WTC11 (cell line): ENCODE measurements around the gene UPF3A. TPM values are rescaled to one million over a fixed set of nuclear protein-coding genes. Genes with fewer than 3 reads are reported as not detected.

Experiments
- ATAC-seq: fragments of 200-7000 bp; cut with Tn5 transposase; 2 replicates; pipeline ENCODE4 v1.10.0; 2021; ENCODE audit warnings: mild to moderate bottlenecking, moderate library complexity
- CTCF ChIA-PET: fragments of 300-600 bp; sonication (Branson Sonifier 250); formaldehyde crosslinking; loops from one replicate; lab custom pipeline; 2021; ENCODE audit warnings: antibody characterized with exemption; lab: Charles Lee
- POLR2A ChIA-PET: fragments of 350-600 bp; sonication (Branson Sonifier 250); formaldehyde crosslinking; loops from one replicate; lab custom pipeline; 2021; ENCODE audit warnings: antibody characterized with exemption; lab: Charles Lee
- DNase-seq: peaks from one replicate; pipeline ENCODE4 v3.0.0; 2021; ENCODE audit warnings: low spot score
- H3K27ac Mint-ChIP-seq: 2 replicates; pipeline ENCODE4 v1.8.0; 2021; ENCODE audit warnings: mixed read lengths
- H3K27me3 Mint-ChIP-seq: 2 replicates; pipeline ENCODE4 v1.8.0; 2021; ENCODE audit warnings: low read depth, mild to moderate bottlenecking, moderate library complexity, mixed read lengths
- H3K36me3 Mint-ChIP-seq: 2 replicates; pipeline ENCODE4 v1.8.0; 2021; ENCODE audit warnings: mixed read lengths
- H3K4me1 Mint-ChIP-seq: 2 replicates; pipeline ENCODE4 v1.8.0; 2022; ENCODE audit warnings: mixed read lengths
- H3K4me3 Mint-ChIP-seq: 2 replicates; pipeline ENCODE4 v1.8.0; 2021; ENCODE audit warnings: mild to moderate bottlenecking, moderate library complexity, mixed read lengths
- H3K9me3 Mint-ChIP-seq: 2 replicates; pipeline ENCODE4 v1.8.0; 2021; ENCODE audit warnings: mixed read lengths
- ATF1 ChIP-seq: sonication (generic); formaldehyde crosslinking; IDR thresholded peaks from 2 replicates; pipeline ENCODE4 v1.8.1; 2023; ENCODE audit warnings: mild to moderate bottlenecking, moderate library complexity, missing genetic modification reagents
- ELF4 ChIP-seq: sonication (generic); formaldehyde crosslinking; IDR thresholded peaks from 2 replicates; pipeline ENCODE4 v1.8.1; 2022; ENCODE audit warnings: low read depth, mild to moderate bottlenecking, moderate library complexity, missing genetic modification reagents
- ESRRA ChIP-seq: sonication (generic); formaldehyde crosslinking; IDR thresholded peaks from 2 replicates; pipeline ENCODE4 v1.8.1; 2022; ENCODE audit warnings: mild to moderate bottlenecking, missing genetic modification reagents, borderline replicate concordance
- GRHL2 ChIP-seq: fragments of 250-450 bp; sonication (Bioruptor Pico); IDR thresholded peaks from 2 replicates; pipeline ENCODE4 v1.8.0; 2022; ENCODE audit warnings: mild to moderate bottlenecking, moderate library complexity; ENCODE audit not compliant: insufficient replicate concordance, severe bottlenecking
- GTF2I ChIP-seq: fragments of 250-450 bp; sonication (Bioruptor Pico); conservative IDR thresholded peaks from 2 replicates; pipeline ENCODE4 v1.4.0; 2021; ENCODE audit warnings: mild to moderate bottlenecking
- HMGA2 ChIP-seq: fragments of 250-450 bp; sonication (Bioruptor Pico); IDR thresholded peaks from 2 replicates; pipeline ENCODE4 v1.4.0; 2021; ENCODE audit warnings: mild to moderate bottlenecking, moderate library complexity
- MXD4 ChIP-seq: fragments of 250-450 bp; sonication (Bioruptor Pico); IDR thresholded peaks from 2 replicates; pipeline ENCODE4 v1.8.0; 2021; ENCODE audit warnings: mild to moderate bottlenecking, moderate library complexity, borderline replicate concordance
- MYBL2 ChIP-seq: sonication (generic); formaldehyde crosslinking; IDR thresholded peaks from 2 replicates; pipeline ENCODE4 v1.8.1; 2023; ENCODE audit warnings: mild to moderate bottlenecking, moderate library complexity, missing genetic modification reagents
- NR2C2 ChIP-seq: sonication (generic); formaldehyde crosslinking; IDR thresholded peaks from 2 replicates; pipeline ENCODE4 v1.8.0; 2022; ENCODE audit warnings: mild to moderate bottlenecking, missing genetic modification reagents
- PRDM15 ChIP-seq: sonication (generic); formaldehyde crosslinking; IDR thresholded peaks from 2 replicates; pipeline ENCODE4 v1.8.0; 2022; ENCODE audit warnings: missing genetic modification reagents
- RORB ChIP-seq: fragments of 250-450 bp; sonication (Bioruptor Pico); IDR thresholded peaks from 2 replicates; pipeline ENCODE4 v1.9.0; 2021; ENCODE audit warnings: mild to moderate bottlenecking
- SMAD4 ChIP-seq: sonication (generic); formaldehyde crosslinking; IDR thresholded peaks from 2 replicates; pipeline ENCODE4 v1.8.0; 2022; ENCODE audit warnings: mild to moderate bottlenecking, missing genetic modification reagents
- STAT6 ChIP-seq: sonication (generic); formaldehyde crosslinking; conservative IDR thresholded peaks from 2 replicates; pipeline ENCODE4 v1.8.1; 2023; ENCODE audit warnings: mild to moderate bottlenecking, low read depth, missing genetic modification reagents, moderate library complexity
- TCF7 ChIP-seq: sonication (generic); formaldehyde crosslinking; IDR thresholded peaks from 2 replicates; pipeline ENCODE4 v1.8.0; 2022; ENCODE audit warnings: mild to moderate bottlenecking, low read depth, missing genetic modification reagents, moderate library complexity
- TEAD1 ChIP-seq: sonication (generic); formaldehyde crosslinking; IDR thresholded peaks from 2 replicates; pipeline ENCODE4 v1.8.0; 2022; ENCODE audit warnings: mild to moderate bottlenecking, missing genetic modification reagents
- TP53 ChIP-seq: sonication (generic); formaldehyde crosslinking; IDR thresholded peaks from 2 replicates; pipeline ENCODE4 v1.8.1; 2023; ENCODE audit warnings: mild to moderate bottlenecking, missing genetic modification reagents
- ZBTB21 ChIP-seq: sonication (generic); formaldehyde crosslinking; IDR thresholded peaks from 2 replicates; pipeline ENCODE4 v1.8.1; 2023; ENCODE audit warnings: mild to moderate bottlenecking, missing genetic modification reagents, borderline replicate concordance
- ZNF317 ChIP-seq: sonication (generic); formaldehyde crosslinking; IDR thresholded peaks from 2 replicates; pipeline ENCODE4 v1.8.1; 2023; ENCODE audit warnings: low read depth, mild to moderate bottlenecking, moderate library complexity, missing genetic modification reagents, borderline replicate concordance
- ZNF416 ChIP-seq: fragments of 250-450 bp; sonication (Bioruptor Pico); IDR thresholded peaks from 2 replicates; pipeline ENCODE4 v1.9.0; 2021; ENCODE audit warnings: mild to moderate bottlenecking, inconsistent platforms
- ZNF512 ChIP-seq: sonication (generic); formaldehyde crosslinking; IDR thresholded peaks from 2 replicates; pipeline ENCODE4 v1.8.1; 2022; ENCODE audit warnings: missing genetic modification reagents, borderline replicate concordance
- ZNF671 ChIP-seq: fragments of 250-450 bp; sonication (Bioruptor Pico); IDR thresholded peaks from 2 replicates; pipeline ENCODE4 v1.8.0; 2021; ENCODE audit warnings: mild to moderate bottlenecking
- total RNA-seq: library from RNA; stranded (reverse); gene quantifications from 3 replicates; pipeline ENCODE4 v1.2.3, GENCODE V29; 2021
- TF ChIP-seq, protein P1 (sequence below): sonication (generic); formaldehyde crosslinking; IDR thresholded peaks from 2 replicates; pipeline ENCODE4 v1.8.0; 2023; ENCODE audit warnings: missing genetic modification reagents
- TF ChIP-seq, protein P2 (sequence below): sonication (generic); formaldehyde crosslinking; conservative IDR thresholded peaks from 2 replicates; pipeline ENCODE4 v1.8.1; 2022; ENCODE audit warnings: mild to moderate bottlenecking, missing genetic modification reagents

The UPF3A gene
- total RNA-seq, 1 experiment from 2014 or later = 71.9 TPM

GRCh38 chr13:114325729-114326128, 44.3 kb downstream of the UPF3A start:
- Mint-ChIP-seq H3K27ac (no peak overlapping the region), H3K27me3 (no peaks in the 10 kb centered on the region), H3K4me3 (no peak overlapping the region), H3K4me1 (peaks cover 8% of the 10 kb centered on the region), H3K9me3 (no peaks in the 10 kb centered on the region), H3K36me3 (peaks cover 57% of the 10 kb centered on the region)
- TF ChIP-seq ATF1 (CRISPR knock-in tag) (no peak), TP53 (no peak), ESRRA (CRISPR knock-in tag) (no peak), ZNF317 (CRISPR knock-in tag) (no peak), ZNF671 (CRISPR knock-in tag) (no peak), GTF2I (no peak)
- TF ChIP-seq, protein P1, sequence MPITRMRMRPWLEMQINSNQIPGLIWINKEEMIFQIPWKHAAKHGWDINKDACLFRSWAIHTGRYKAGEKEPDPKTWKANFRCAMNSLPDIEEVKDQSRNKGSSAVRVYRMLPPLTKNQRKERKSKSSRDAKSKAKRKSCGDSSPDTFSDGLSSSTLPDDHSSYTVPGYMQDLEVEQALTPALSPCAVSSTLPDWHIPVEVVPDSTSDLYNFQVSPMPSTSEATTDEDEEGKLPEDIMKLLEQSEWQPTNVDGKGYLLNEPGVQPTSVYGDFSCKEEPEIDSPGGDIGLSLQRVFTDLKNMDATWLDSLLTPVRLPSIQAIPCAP = no peak
- no peak for ATAC-seq
- no peak for DNase-seq
- ChIA-PET POLR2A (no interaction called here), CTCF (no interaction called here)

- CTCF ChIA-PET = interaction anchor here (1.1 kb wide), 1 partner anchor 13 kb away, joined by 6 read pairs; no protein-coding TSS in a partner anchor
- Mint-ChIP-seq H3K9me3 (no peaks in the 10 kb centered on the region), H3K4me3 (no peak overlapping the region), H3K27ac (peak overlapping the region; percentile 83; the same call in 1 of the 2 replicates), H3K36me3 (peaks cover 36% of the 10 kb centered on the region), H3K4me1 (peaks cover 10% of the 10 kb centered on the region), H3K27me3 (no peaks in the 10 kb centered on the region)
- POLR2A ChIA-PET = no interaction called here
- DNase-seq (no peak), ATAC-seq (peak; percentile 87)
- TF ChIP-seq NR2C2 (CRISPR knock-in tag) = no peak
- no peak for TF ChIP-seq PRDM15 (CRISPR knock-in tag)
- no peak for TF ChIP-seq ZNF317 (CRISPR knock-in tag)
- TF ChIP-seq HMGA2 (CRISPR knock-in tag) = no peak
- no peak for TF ChIP-seq ELF4 (CRISPR knock-in tag)
- no peak for TF ChIP-seq ZNF512 (CRISPR knock-in tag)
These were observed 46.6 kb downstream of the UPF3A start for GRCh38 chr13:114328034-114328433.

DNA sequence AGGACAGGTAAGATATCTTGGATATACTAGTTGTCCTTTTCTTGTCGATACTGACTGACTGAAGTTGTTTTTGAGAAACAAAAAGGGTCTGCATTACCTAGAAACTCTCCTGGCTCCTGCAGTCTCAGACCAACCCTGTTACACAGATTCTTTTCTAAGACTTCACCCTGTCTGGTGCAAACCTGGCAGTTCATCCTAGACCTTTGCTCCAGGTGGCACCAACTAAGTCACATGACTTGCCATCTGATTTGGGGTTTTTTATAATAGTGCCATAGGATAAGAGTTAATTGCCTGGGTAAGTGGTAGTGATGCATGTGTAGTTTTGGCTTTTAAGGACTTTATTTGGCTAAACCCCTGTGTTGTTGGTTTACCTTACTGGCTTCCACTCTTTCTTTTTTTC, 47.2 kb downstream of the UPF3A start:
- peaks cover 31% of the 10 kb centered on the region for H3K36me3 Mint-ChIP-seq
- H3K27ac Mint-ChIP-seq = no peak overlapping the region
- no peak for DNase-seq
- no peak for ATAC-seq
- no peak overlapping the region for H3K4me3 Mint-ChIP-seq
- CTCF ChIA-PET = interaction anchor here (1.1 kb wide), 1 partner anchor 13 kb away, joined by 6 read pairs; no protein-coding TSS in a partner anchor
- POLR2A ChIA-PET = no interaction called here
- peaks cover 14% of the 10 kb centered on the region for H3K4me1 Mint-ChIP-seq
- H3K9me3 Mint-ChIP-seq = no peaks in the 10 kb centered on the region
- H3K27me3 Mint-ChIP-seq = no peaks in the 10 kb centered on the region
- TF ChIP-seq MXD4 (no peak), MYBL2 (CRISPR knock-in tag) (no peak), GRHL2 (no peak), ELF4 (CRISPR knock-in tag) (no peak), RORB (CRISPR knock-in tag) (no peak), SMAD4 (CRISPR knock-in tag) (no peak), ZNF416 (CRISPR knock-in tag) (no peak), STAT6 (CRISPR knock-in tag) (no peak), TEAD1 (CRISPR knock-in tag) (no peak), ZBTB21 (CRISPR knock-in tag) (no peak), TCF7 (CRISPR knock-in tag) (no peak)
- TF ChIP-seq, protein P2, sequence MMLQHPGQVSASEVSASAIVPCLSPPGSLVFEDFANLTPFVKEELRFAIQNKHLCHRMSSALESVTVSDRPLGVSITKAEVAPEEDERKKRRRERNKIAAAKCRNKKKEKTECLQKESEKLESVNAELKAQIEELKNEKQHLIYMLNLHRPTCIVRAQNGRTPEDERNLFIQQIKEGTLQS = no peak
